HG03045 (cell line): Measurements from ENCODE around the gene CHRNG.

Experiments used
- ATAC-seq: cut with Tn5 transposase; IDR thresholded peaks from one replicate; pipeline ENCODE4 v1.9.1; 2021; ENCODE audit warnings: mild to moderate bottlenecking, moderate library complexity; ENCODE audit not compliant: unreplicated experiment

CHRNG gene

GRCh38 chr2:232505856-232506255 is 33.6 kb upstream of the CHRNG start:
- ATAC-seq = no peak

GRCh38 chr2:232506709-232507108 is 32.8 kb upstream of the CHRNG start:
- no peak for ATAC-seq

- no peak for ATAC-seq
Measured at GRCh38 chr2:232508251-232508650, 31.2 kb upstream of the CHRNG start.

- no peak for ATAC-seq
Measured at GRCh38 chr2:232511336-232511890, 28.1 kb upstream of the CHRNG start.

- ATAC-seq = no peak
Measured at GRCh38 chr2:232512602-232513001, 26.9 kb upstream of the CHRNG start.

GRCh38 chr2:232513353-232513752 is 26.1 kb upstream of the CHRNG start:
- ATAC-seq = no peak

- no peak for ATAC-seq
Measured at GRCh38 chr2:232515639-232516038, 23.9 kb upstream of the CHRNG start.

- no peak for ATAC-seq
Measured at GRCh38 chr2:232516551-232516950, 22.9 kb upstream of the CHRNG start.

GRCh38 chr2:232518844-232519243 is 20.6 kb upstream of the CHRNG start:
- ATAC-seq = no peak

GRCh38 chr2:232519581-232520438 is 19.7 kb upstream of the CHRNG start, which contains the start of gene PRSS56:
PRSS56 (plus strand) TSS chr2:232520388; CDS start chr2:232520599, 211 bp downstream.
- ATAC-seq = no peak

GRCh38 chr2:232520489-232520888 is 19.0 kb upstream of the CHRNG start:
- no peak for ATAC-seq

- no peak for ATAC-seq
Measured at GRCh38 chr2:232521098-232521497, 18.4 kb upstream of the CHRNG start.

GRCh38 chr2:232521959-232522622 is 17.4 kb upstream of the CHRNG start:
- ATAC-seq = no peak

GRCh38 chr2:232522623-232523401 is 16.7 kb upstream of the CHRNG start:
- no peak for ATAC-seq

GRCh38 chr2:232523402-232523681 is 16.1 kb upstream of the CHRNG start:
- no peak for ATAC-seq

- ATAC-seq = no peak
Measured at GRCh38 chr2:232523682-232524597, 15.6 kb upstream of the CHRNG start.

- no peak for ATAC-seq
Measured at GRCh38 chr2:232524771-232525170, 14.7 kb upstream of the CHRNG start.

- no peak for ATAC-seq
Measured at GRCh38 chr2:232525199-232525598, 14.3 kb upstream of the CHRNG start.

- ATAC-seq = no peak
Measured at GRCh38 chr2:232525791-232526371, 13.6 kb upstream of the CHRNG start, which contains the start of gene CHRND. CHRND (plus strand) TSS chr2:232526160; CDS start chr2:232526216, 56 bp downstream.
